Activated CD8-positive, alpha-beta memory T cell treated with anti-CD3 and anti-CD28 coated beads, Interleukin-2, amount 50 U/mL, for 1 hour (primary cell): Measurements from ENCODE around the gene RPL10.
A peak's percentile ranks its signal among the peaks of the same experiment; 100 is the strongest.
"Not testable (repeated sequence)": the region's sequence is repeated elsewhere in the genome, so short reads cannot be mapped to it uniquely, and the experiment has no call there.

Experiments
- DNase-seq: peaks from one replicate; pipeline ENCODE4 v3.0.0-alpha.2; 2020; ENCODE audit errors: extremely low read depth

RPL10 gene

GRCh38 chrX:154378059-154378798 is 19.9 kb upstream of the RPL10 start:
- DNase-seq: no peak

GRCh38 chrX:154378799-154379568 is 19.2 kb upstream of the RPL10 start, which contains the start of gene EMD:
EMD (plus strand) TSS chrX:154379295; CDS start chrX:154379485, 190 bp downstream.
- peak; percentile 82 for DNase-seq

- DNase-seq: no peak
Measured at GRCh38 chrX:154379569-154379951, 18.6 kb upstream of the RPL10 start.

- no peak for DNase-seq
Measured at GRCh38 chrX:154380153-154380552, 18.0 kb upstream of the RPL10 start.

- no peak for DNase-seq
Measured at GRCh38 chrX:154380787-154381186, 17.4 kb upstream of the RPL10 start.

GRCh38 chrX:154381271-154381670 is 16.9 kb upstream of the RPL10 start:
- DNase-seq: no peak

- no peak for DNase-seq
Measured at GRCh38 chrX:154382483-154383069, 15.6 kb upstream of the RPL10 start.

GRCh38 chrX:154383359-154384283 is 14.6 kb upstream of the RPL10 start:
- DNase-seq: no peak

- no peak for DNase-seq
Measured at GRCh38 chrX:154384284-154384892, 13.8 kb upstream of the RPL10 start.

GRCh38 chrX:154388094-154388493 is 10.1 kb upstream of the RPL10 start:
- DNase-seq: not testable (repeated sequence)

GRCh38 chrX:154388649-154389048 is 9.5 kb upstream of the RPL10 start:
- DNase-seq: not testable (repeated sequence)

- DNase-seq: not testable (repeated sequence)
Measured at GRCh38 chrX:154389812-154390747, 8.1 kb upstream of the RPL10 start.

GRCh38 chrX:154396363-154396762 is 1.8 kb upstream of the RPL10 start:
- not testable (repeated sequence) for DNase-seq

GRCh38 chrX:154396973-154397887 is 947 bp upstream of the RPL10 start:
- DNase-seq: no peak

- DNase-seq: peak; percentile 51
Measured at GRCh38 chrX:154398668-154399526, 720 bp downstream of the RPL10 start.

GRCh38 chrX:154399527-154400368 is 1.6 kb downstream of the RPL10 start:
- no peak for DNase-seq

GRCh38 chrX:154400369-154400817 is 2.2 kb downstream of the RPL10 start:
- not testable (repeated sequence) for DNase-seq
